Keratinocyte (primary cell): Measurements from ENCODE around the gene TSR1. TPM values are rescaled to one million over a fixed set of nuclear protein-coding genes. Genes with fewer than 3 reads are reported as not detected.

Source experiments
- DNase-seq: peaks from one replicate; pipeline ENCODE4 v3.0.0-alpha.2; 2011; ENCODE audit warnings: low read depth, missing footprints, low spot score
- FAIRE-seq: peaks from 2 replicates; lab custom pipeline; 2011; peaks lifted over from hg19 to GRCh38; lab: Jason Lieb, UNC
- H2AFZ ChIP-seq: 2 replicates; pipeline ENCODE4 v1.6.0; 2012; ENCODE audit warnings: low read length, control low read depth, inconsistent platforms; ENCODE audit not compliant: control insufficient read depth
- H3K27ac ChIP-seq: 2 replicates; pipeline ENCODE4 v1.5.1; 2011; ENCODE audit warnings: low read length; ENCODE audit not compliant: control insufficient read depth, insufficient read depth
- H3K27me3 ChIP-seq: 3 replicates; pipeline ENCODE4 v1.6.0; 2011; ENCODE audit warnings: low read length; ENCODE audit not compliant: control insufficient read depth, insufficient read depth; ENCODE audit errors: extremely low read depth
- H3K36me3 ChIP-seq, 2 experiments: 2 replicates in 1 of 2; 3 replicates in 1 of 2; pipeline ENCODE4 v1.5.1; 2011; ENCODE audit warnings: low read length in 2 of 2, mild to moderate bottlenecking in 1 of 2; ENCODE audit not compliant: control insufficient read depth in 2 of 2, insufficient read depth in 2 of 2; ENCODE audit errors: extremely low read depth in 1 of 2
- H3K4me1 ChIP-seq: 3 replicates; pipeline ENCODE4 v1.5.1; 2011; ENCODE audit warnings: low read length; ENCODE audit not compliant: control insufficient read depth, insufficient read depth; ENCODE audit errors: extremely low read depth
- H3K4me2 ChIP-seq: 3 replicates; pipeline ENCODE4 v1.6.0; 2011; ENCODE audit warnings: low read depth, low read length; ENCODE audit not compliant: control insufficient read depth, insufficient read depth; ENCODE audit errors: extremely low read depth
- H3K4me3 ChIP-seq, 3 experiments: fragments of 200-600 bp in 1 of 3; sonication (generic) in 1 of 3; 2 replicates in 2 of 3; 3 replicates in 1 of 3; pipeline ENCODE4 v1.5.1; 2011 to 2016; ENCODE audit warnings: low read length in 3 of 3, mild to moderate bottlenecking in 3 of 3, control low read depth in 2 of 3, inconsistent platforms in 1 of 3, low read depth in 1 of 3, mixed read lengths in 1 of 3, mixed run types in 1 of 3, moderate library complexity in 1 of 3; ENCODE audit not compliant: control insufficient read depth in 2 of 3, insufficient read depth in 2 of 3; ENCODE audit errors: extremely low read depth in 1 of 3
- H3K79me2 ChIP-seq: 2 replicates; pipeline ENCODE4 v1.6.0; 2012; ENCODE audit warnings: low read length; ENCODE audit not compliant: control insufficient read depth, insufficient read depth
- H3K9ac ChIP-seq: 3 replicates; pipeline ENCODE4 v1.6.0; 2011; ENCODE audit warnings: low read length; ENCODE audit not compliant: control insufficient read depth, insufficient read depth; ENCODE audit errors: extremely low read depth
- H3K9me1 ChIP-seq: 3 replicates; pipeline ENCODE4 v1.6.0; 2011; ENCODE audit warnings: low read length; ENCODE audit not compliant: control insufficient read depth, insufficient read depth; ENCODE audit errors: extremely low read depth
- H3K9me3 ChIP-seq: 2 replicates; pipeline ENCODE4 v1.5.1; 2012; ENCODE audit warnings: low read depth, low read length; ENCODE audit not compliant: control insufficient read depth
- H4K20me1 ChIP-seq: 3 replicates; pipeline ENCODE4 v1.6.0; 2011; ENCODE audit warnings: low read length; ENCODE audit not compliant: control insufficient read depth, insufficient read depth; ENCODE audit errors: extremely low read depth
- CTCF ChIP-seq, 3 experiments: IDR thresholded peaks in 1 of 3; conservative IDR thresholded peaks in 1 of 3; optimal IDR thresholded peaks in 1 of 3; 2 replicates in 2 of 3; 3 replicates in 1 of 3; pipeline versions ENCODE3 to v1.5.1; 2011; ENCODE audit warnings: low read length in 3 of 3, mild to moderate bottlenecking in 3 of 3, moderate library complexity in 2 of 3, control low read depth in 1 of 3, inconsistent platforms in 1 of 3; ENCODE audit not compliant: insufficient read depth in 2 of 3; ENCODE audit errors: extremely low read depth in 1 of 3
- EZH2 ChIP-seq: IDR thresholded peaks from one replicate; pipeline ENCODE4 v1.6.1; 2012; ENCODE audit warnings: inconsistent platforms, mild to moderate bottlenecking, low read length, moderate library complexity
- dilution Hi-C: fragments of 300-500 bp; cut with MboI; formaldehyde crosslinking; loops from one replicate; pipeline ENCODE4 v1.7.0; 2020; ENCODE audit warnings: low sequenced_read_pairs; ENCODE audit not compliant: extremely low pct_ligation_motif_present
- polyA minus RNA-seq, 3 experiments: library from RNA; depleted of rRNA, polyadenylated mRNA; stranded (reverse); fragments of >200 nt; gene quantifications; 1 replicate in 1 of 3; 2 replicates in 1 of 3; 3 replicates in 1 of 3; pipeline ENCODE4 v1.2.3, GENCODE V29; 2011
- polyA plus RNA-seq, 5 experiments: library from polyadenylated mRNA; depleted of rRNA in 3 of 5; stranded (reverse) in 3 of 5; stranded (forward) in 1 of 5; unstranded in 1 of 5; fragments of >200 nt; gene quantifications; 1 replicate in 1 of 5; 2 replicates in 3 of 5; 3 replicates in 1 of 5; pipeline versions ENCODE4 v1.2.1 to v1.2.3, GENCODE V29; 2011 to 2012; ENCODE audit warnings: missing spikeins in 2 of 5, low read depth in 1 of 5, low replicate concordance in 1 of 5

The TSR1 gene
- 12.2 to 24.7 TPM (median 17.1 TPM) in 3 replicates for polyA plus RNA-seq
- polyA plus RNA-seq (2011; ENCODE audit: low read depth): 19.6 TPM
- 15.6 and 20.4 TPM in 2 replicates for polyA plus RNA-seq (2011; cell fraction: cytosol; rRNA removed)
- 33.0 and 34.5 TPM in 2 replicates for polyA plus RNA-seq (2011; cell fraction: nucleus; rRNA removed)
- polyA plus RNA-seq (2012; ENCODE audit: low replicate concordance): 25.0 and 39.6 TPM in 2 replicates
- polyA minus RNA-seq: 15.6 to 32.3 TPM (median 15.8 TPM) in 3 replicates
- 21.9 TPM for polyA minus RNA-seq (2011; cell fraction: cytosol; rRNA and poly(A)+ RNA removed)
- 21.3 and 24.8 TPM in 2 replicates for polyA minus RNA-seq (2011; cell fraction: nucleus; rRNA and poly(A)+ RNA removed)

GRCh38 chr17:2336215-2336851 lies at the start of gene TSR1:
TSS of gene TSR1 (minus strand) at chr17:2336457. CDS start at chr17:2336427, 30 bp downstream.
- Histone ChIP-seq H3K79me2 (peaks cover 44% of the 10 kb centered on the region), H3K4me1 (peaks cover 20% of the 10 kb centered on the region), H3K9me3 (no peaks in the 10 kb centered on the region), H3K4me2 (peak within 1 kb of the TSS; percentile 94), H3K9ac (peak within 1 kb of the TSS; percentile 96), H3K27ac (peak within 1 kb of the TSS; percentile 86), H4K20me1 (no peaks in the 10 kb centered on the region), H3K27me3 (no peaks in the 10 kb centered on the region), H3K36me3 (peaks cover 14 to 37% of the 10 kb centered on the region in 2 experiments), H2AFZ (peak within 1 kb of the TSS; percentile 92), H3K4me3 (peak within 1 kb of the TSS; percentile 61 to 90 (median 87)), H3K9me1 (no peaks in the 10 kb centered on the region)
- dilution Hi-C loops: no loop called here
- DNase-seq: peak; percentile 40
- TF ChIP-seq EZH2: no peak
- peak; percentile 9 to 58 (median 24) for TF ChIP-seq CTCF (optimal IDR thresholded peaks at IDR 0.05 in 1 of 3, IDR thresholded peaks at IDR 0.05 in 1 of 3, conservative IDR thresholded peaks at IDR 0.05 in 1 of 3; ENCODE audit: extremely low read depth in 1 of 3, insufficient read depth in 2 of 3, low read length in 3 of 3)
- FAIRE-seq: peak; percentile 46

- H3K27me3 ChIP-seq: no peaks in the 10 kb centered on the region
- no peak for TF ChIP-seq EZH2
- no peak for TF ChIP-seq CTCF (optimal IDR thresholded peaks at IDR 0.05 in 1 of 3, IDR thresholded peaks at IDR 0.05 in 1 of 3, conservative IDR thresholded peaks at IDR 0.05 in 1 of 3; ENCODE audit: extremely low read depth in 1 of 3, insufficient read depth in 2 of 3, low read length in 3 of 3)
- H4K20me1 ChIP-seq: no peaks in the 10 kb centered on the region
- no peaks in the 10 kb centered on the region for H3K79me2 ChIP-seq
- no peak overlapping the region for H3K4me2 ChIP-seq
- H2AFZ ChIP-seq: no peak overlapping the region
- no peaks in the 10 kb centered on the region for H3K9me1 ChIP-seq
- peaks cover 2% of the 10 kb centered on the region for H3K4me1 ChIP-seq
- DNase-seq: no peak
- no peaks in the 10 kb centered on the region for H3K9me3 ChIP-seq
- no peak overlapping the region for H3K27ac ChIP-seq
- H3K36me3 ChIP-seq: peaks cover 14 to 28% of the 10 kb centered on the region in 2 experiments
- FAIRE-seq: no peak
- dilution Hi-C loops: no loop called here
- no peak overlapping the region for H3K4me3 ChIP-seq
- H3K9ac ChIP-seq: no peak overlapping the region
Measured at GRCh38 chr17:2385240-2386210, 49.3 kb upstream of the TSR1 start.
